ENCODE results near the gene CDC42BPA.
"Not testable (repeated sequence)": the region's sequence is repeated elsewhere in the genome, so short reads cannot be mapped to it uniquely, and the experiment has no call there.

Gene CDC42BPA

DNA sequence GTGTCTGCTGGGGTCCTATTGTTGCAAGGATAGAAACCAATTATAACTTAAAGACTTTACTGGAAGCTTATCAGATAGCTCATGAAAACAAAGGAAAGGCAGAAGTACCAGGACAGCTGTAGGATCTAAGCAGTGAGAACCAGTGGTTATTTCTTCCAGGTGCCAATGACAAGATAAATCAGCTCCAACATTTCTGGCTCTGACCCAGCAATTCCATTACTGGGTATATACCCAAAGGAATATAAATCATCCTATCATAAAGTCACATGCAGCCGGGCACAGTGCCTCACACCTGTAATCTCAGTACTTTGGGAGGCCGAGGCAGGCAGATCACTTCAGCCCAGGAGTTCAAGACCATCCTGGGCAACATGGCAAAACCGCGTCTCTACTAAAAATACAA, 17.8 kb upstream of the CDC42BPA start:
- not testable (repeated sequence) for DNase-seq

DNA sequence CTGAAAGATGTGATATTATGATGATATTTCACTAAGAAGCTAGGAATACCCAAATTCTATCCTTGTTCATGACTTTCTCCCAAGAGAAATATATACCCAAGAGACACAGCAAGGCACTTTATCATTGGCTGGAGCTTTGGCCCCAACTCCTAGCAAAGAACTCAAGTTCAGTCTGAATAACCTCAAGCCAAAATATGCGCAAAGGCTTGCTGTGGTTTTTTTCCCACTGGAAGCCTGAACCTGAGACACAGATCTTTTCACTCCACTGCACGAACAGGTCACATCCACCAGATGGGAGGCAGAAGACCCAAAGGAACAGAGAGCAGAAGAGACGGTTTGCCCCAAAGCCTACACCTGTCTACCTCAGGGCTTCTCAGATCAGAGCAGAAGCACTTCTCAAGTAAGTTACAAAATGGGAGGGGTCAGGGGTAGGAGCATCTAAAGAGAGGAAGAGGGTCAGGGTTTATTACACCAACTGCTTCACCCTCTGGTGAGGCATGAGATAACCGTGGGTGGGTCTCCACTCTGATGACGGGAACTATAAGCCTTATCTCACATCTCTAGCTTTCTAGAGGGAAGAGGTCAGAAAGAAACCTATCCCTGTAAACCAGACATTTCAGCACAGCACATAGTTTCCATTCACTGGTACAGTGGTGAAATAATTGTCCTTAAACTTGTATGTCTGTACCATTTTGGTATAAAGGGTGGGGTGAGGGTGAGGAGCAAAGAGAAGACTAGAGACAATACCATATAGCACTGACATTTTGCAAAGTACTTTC, 17.1 kb upstream of the CDC42BPA start:
- no peak for DNase-seq

DNA sequence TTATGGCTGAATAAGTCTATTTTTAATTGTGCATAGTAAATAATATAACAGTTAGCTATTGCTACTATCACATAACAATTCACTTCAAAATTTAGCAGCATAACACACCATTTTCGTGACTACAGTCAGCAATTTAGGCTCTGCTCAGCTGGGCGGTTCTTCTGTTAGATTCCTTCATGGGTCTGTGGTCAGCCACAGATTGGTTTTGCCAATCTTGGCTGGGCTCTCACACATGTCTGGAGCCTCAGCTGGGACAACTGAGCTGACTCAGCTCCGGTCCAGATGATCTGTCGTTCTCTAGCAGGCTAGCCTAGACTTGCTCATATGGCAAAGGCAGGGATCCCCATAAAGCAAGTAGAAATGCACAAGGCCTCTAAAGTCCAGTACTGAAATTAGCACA, 15.1 kb upstream of the CDC42BPA start:
- no peak for DNase-seq

DNA sequence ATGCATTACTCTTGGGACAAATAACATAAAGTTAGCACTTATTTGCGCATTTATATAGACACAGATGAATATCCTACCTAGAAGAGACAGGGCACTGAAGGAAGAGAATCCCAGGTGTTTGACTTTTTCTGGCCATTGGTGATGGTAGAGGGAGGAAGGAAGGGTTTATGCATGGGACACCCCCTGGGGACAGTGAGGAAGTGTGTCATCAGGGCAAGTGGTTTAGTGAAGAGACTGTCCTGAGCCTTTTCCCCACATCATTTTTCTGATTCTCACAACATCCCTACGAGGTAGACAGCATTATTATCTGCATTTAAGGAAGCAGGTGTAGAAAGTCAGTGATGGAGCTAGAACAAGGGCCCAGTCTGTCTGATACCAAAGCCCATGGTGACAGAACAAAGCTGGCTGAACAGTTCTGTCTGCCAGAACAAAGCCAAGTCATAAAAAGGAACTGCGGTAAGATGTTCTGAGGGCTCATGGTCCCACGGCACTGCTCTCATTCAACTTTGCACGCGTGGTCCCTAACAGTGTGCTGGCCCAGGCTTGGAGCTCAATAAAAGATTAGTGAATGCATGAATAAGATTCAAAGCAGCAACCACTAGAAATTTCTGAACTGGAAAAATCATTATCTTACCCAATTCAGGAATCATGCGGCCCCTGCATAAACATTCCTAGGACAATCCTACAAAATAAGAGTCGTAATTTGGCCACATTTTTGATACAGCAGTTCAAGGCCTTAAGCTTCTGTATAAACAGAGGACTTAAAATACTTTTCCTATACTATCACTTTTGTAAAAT, 12.2 kb upstream of the CDC42BPA start:
- DNase-seq, result no peak

DNA sequence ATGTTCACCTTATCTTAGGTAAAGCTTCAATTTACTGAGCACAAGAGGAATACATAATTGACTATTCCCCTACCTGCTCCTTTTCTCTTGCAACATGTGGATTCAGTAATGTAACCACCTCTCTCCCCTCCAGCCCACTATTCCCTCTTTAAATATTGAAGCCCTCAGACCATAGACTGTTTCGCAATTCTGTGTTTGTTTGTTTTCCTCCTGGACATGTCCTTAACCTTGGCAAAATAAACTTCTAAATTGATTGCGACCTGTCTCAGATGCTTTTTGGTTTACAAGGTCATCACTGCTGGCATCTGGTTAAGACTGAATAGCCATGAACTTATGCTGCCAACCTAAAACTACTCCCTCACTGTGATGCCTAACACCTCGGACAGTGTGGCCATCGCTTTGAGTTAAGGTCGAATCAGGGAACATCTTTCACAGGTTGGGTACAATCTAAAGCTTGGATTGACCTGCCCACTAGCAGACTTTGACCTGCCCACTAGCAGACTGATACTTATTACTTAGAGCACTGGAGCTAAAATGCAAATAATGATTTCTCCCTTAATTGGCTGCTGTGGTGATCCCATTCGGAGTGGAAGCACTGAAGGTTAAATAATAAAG, 10.2 kb upstream of the CDC42BPA start:
- no peak for DNase-seq

DNA sequence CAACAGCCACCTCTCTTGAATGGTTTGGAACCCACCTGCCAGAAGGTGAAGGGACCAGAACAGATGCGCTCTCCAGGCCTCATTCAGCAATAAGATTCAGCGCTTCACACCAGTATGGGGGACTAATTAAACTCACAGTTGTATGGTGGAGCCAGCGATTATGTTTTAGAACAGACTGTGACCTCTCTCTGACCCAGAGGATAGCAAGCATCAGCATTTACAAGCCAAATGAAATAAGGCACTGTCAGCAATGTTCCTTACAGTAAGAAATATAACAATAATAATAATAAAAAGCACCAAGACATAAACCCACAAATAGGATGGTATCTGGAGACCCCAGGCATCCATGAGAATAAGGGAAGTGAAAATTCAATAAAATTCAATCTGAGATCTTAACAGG, 6.9 kb upstream of the CDC42BPA start:
- DNase-seq, result no peak

DNA sequence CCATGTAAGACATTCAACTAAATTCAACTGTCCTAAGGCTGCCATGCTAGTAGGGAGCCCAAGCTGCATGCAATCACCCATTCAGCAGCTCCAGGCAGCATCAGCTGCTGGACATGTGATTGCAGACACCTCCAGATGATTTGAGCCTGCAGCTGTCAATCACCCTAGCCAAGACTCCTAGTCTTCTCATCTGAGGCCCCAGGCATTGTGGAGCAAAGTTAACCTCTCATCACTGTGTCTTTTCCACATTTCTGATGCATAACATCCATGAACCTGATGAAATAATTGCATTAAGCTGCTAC, 5.6 kb upstream of the CDC42BPA start:
- no peak for DNase-seq

DNA sequence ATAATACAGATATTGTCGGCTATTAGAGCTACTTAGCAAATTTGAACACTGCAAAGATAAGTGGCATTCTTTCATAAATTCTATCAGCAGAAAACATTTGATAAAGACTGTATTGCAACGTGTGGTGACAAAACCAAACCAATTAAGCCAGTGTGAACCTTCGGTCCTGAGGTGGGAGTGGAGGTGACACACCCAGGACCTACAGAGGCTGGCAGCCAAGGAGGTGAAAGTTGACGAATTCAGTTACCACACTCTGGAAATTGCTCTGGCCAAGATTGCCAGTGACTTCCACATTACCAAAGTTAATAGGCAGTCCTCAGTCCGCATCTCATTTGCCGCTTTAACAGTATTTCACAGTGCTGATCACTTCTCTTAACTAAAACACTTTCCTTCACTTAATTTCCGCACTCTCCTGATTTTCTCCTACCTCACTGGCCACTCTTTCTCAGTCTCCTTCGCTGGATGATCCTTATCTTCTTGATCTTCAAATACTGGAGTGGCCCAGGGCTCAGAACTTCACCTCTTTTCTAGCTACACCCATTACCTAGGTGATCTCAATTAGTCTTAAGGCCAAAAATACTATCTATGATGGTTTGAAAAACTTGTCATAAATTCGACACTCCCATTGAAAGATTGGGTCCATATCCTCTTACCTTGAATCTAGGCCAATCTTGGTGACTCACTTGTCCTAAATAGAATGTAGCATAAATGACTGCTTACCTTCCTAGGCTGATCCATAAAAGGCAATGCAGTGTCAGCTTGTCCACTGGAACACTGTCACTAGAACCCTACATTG, 5.1 kb upstream of the CDC42BPA start:
- no peak for DNase-seq

DNA sequence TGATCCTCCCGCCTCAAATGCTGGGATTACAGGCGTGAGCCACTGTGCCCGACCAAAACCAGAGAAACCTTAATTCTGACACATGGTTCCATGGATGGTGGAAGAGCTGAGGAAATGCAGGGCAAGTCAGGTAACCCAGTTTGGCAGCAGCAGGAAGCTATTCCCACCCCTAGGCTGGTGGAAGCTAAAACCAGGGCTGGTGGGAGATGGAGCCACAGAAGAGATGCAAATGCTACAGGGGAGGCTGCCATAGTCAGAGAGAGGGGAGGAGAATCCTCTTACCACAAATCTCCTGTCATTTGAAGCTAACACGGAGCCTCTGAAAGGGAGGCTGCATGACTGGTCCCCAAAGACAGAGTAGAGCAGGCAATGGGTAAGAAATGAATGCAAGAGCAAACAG, 4.1 kb upstream of the CDC42BPA start:
- DNase-seq, result no peak

DNA sequence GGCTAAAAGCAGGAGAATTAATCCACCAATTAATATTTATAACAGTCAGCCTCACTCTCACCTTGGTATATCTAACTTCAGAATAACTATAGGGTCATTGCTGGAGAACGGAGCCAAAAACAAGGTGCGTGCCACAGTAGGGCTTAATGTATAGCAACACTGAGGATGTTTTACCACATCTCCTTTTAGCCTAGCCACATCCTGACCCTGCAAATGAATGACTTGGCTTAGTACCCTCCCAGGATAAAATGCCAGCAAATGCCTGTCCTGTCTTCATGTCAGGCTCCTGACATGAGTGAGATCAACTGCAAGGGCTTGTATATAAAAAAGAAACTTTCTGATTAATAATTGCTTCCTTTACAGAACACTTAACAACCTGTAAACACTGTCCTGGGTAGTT, 2.7 kb upstream of the CDC42BPA start:
- DNase-seq, result no peak

DNA sequence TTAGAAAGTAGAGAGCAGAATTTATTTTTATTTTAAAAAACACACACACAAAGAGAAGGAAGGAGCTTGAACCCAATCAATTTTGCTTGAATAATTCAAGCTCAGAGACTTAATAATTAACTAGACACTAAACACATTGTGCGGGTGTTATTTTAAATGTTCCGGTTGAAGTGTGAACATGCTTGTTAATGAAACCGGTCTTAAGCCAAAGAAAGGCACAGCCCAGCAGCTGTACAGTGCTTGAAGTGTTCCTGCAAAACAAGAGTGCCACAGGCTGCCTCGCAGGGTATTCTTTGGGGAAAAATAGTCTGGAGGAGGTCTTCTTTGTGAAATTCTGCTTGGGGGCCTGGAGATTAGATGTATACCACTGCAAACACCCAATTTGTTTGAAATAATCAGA, 2.2 kb upstream of the CDC42BPA start:
- no peak for DNase-seq

DNA sequence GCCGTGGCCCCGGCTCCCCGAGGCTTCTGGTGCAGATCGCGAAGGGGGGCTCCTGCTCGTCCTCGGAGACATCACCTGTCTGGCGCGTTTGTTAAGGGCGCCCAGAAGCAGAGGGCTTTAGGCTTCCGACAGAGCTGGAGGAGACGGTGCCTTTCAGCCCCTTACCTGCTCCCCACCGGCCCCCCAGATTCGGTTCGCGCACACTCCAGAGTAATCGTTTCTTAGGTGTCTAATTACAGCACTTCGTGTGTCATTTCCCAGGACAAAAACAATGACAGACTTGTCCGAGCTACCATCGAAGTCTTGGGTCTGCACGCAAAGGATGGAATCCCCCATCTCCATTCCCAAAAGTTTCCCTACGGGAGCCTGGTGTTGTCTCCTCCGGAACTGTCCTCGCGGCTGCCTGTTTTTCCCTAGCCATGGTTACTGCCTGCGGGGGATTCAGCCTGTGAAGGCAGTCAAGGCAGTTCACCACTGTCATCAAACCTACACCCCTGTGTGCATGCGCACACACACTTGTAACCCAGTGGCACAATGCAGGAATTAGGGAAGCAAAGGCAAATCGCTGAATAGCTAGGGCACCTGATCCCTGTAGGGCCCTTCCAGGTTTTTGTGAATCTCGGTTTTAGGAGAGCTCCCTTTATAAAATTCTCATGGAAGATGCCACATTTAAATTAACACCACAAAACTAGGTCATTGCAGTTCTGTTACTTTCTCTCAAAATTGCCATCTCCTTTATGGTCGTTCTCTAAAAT, 738 bp upstream of the CDC42BPA start:
- peak in 56 of 58 donors; percentile 24 to 84 (median 59) for DNase-seq

DNA sequence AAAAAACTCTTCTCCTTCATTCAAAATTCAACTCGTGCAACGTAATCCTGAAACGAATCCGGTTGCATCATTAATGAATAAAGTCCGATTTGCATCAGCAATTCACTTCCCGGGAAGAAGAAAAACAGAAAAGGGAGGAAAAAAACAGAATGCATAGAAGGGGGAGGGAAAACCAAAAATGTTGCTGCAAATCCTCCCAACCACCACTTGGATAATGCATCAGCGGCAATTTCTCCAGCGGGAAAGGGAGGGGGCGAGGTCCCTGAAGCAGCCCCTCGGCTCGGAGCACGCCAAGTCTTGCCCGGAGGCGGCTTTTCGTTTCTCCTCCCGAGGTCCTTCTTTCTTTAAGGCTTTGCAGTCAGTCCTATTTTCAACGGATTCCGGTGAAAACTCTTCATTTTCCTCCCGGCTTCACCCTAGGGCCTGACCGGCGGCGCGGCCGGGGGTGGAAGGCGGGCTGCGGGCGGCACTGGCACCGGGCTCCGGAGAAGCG, 723 bp downstream of the CDC42BPA start:
- peak in 50 of 58 donors; percentile 14 to 80 (median 58) for DNase-seq

DNA sequence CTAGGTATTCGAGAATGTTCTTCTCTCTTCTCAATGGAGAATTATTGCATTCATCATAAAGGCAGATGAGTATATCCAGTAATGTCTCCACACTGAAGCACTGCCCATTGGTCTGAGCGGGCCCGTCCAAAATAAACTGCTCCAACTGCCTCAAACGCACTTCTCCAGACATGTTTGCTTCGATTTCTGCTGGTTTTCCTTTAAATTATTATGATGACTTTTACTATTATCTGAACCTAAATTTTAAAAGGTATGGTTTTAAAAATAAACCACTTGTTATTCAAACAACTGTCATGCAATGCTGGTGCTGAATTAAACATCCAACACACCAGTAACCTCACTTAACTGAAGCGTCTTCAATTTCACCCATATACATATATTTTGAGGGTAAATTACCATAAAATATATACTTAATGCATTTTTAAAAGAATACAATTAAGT, 1.3 kb downstream of the CDC42BPA start:
- peak in 4 of 58 donors; percentile 2 to 16 (median 6) for DNase-seq

DNA sequence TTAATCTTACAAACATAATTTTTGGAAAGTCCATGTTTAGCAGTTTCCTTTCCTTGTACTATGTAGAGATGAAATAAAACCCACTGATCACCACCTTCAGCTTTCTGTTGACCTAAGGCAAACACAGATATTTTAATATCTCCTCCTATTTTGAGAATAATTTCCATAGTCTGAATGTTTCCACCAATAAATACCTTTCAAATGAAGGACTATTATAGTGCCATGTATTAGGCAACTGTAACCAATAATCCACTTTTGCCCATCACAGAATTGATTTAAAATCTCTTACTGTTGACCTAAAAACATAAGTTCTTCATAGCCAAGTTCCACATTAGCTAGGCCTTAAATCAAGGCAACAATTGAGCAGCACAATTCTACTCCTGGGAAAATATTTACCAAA, 1.8 kb downstream of the CDC42BPA start:
- DNase-seq, result no peak

DNA sequence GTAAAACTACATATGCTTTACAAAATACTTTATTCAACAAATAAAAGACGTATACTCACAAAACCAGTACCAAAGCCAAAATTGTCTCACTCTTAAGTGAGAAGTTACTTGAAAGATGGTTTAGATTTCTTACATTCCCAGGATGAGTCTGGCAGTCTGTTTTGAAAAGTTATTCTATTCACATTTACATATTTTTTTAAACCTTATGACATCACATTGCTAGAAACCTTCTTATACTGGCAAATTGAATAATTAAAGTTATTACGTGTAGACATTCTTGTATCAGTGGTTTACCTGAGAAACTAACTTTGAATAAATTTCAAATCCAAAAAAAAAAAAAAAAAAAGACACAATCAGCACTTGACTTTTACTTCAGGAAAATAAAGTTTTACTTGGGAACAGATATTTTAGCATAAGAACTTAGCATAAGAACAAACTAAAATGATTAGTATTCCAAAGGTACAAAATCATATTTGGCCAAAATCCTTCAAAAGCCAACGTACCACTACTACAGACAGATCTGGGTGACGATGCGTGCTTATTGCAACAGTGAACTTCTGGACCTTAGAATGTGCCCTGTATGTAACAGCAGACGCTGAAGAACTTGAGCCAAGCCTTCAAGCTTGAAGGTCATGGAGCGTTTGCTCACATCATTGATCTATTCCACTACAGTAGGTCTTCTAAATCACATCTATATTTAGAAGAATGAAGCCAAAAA, 2.5 kb downstream of the CDC42BPA start:
- peak in 4 of 58 donors; percentile 4 to 24 (median 16) for DNase-seq

DNA sequence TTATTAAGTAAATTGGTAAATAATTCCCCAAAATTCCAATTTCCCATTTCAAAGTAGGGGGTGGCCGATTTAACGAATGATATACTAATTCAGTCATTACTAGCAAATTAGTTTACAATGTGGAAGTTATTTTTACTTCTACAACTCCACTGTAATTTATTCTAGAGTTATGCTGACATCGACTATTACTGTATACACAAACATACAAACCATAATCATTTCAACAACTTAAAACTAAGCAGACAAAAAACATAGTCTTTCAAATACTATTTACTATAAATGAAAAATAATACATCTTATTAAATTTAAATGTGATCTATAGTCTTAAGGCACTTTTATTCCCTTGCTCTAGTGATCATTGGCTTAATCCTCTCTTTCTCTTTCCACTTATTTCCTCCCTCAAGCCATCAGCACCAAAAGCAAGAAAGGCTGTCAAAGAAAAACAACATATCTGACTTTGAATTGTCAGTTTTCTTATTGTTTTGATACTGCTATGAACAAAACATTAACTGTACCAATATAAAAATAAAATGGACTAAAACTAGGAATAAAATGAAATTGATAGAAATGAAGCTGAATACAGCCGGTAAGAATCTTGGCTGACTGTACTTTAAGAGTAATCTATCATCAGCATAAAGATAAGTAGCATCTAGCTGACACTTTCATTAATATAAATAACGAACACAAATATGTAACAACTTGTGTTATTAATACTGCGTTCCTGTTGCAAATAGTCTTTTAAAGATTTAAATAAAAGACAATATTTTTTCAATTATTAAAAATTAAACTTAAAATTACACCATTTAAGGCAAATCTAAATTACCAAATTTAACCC, 4.1 kb downstream of the CDC42BPA start:
- no peak for DNase-seq

DNA sequence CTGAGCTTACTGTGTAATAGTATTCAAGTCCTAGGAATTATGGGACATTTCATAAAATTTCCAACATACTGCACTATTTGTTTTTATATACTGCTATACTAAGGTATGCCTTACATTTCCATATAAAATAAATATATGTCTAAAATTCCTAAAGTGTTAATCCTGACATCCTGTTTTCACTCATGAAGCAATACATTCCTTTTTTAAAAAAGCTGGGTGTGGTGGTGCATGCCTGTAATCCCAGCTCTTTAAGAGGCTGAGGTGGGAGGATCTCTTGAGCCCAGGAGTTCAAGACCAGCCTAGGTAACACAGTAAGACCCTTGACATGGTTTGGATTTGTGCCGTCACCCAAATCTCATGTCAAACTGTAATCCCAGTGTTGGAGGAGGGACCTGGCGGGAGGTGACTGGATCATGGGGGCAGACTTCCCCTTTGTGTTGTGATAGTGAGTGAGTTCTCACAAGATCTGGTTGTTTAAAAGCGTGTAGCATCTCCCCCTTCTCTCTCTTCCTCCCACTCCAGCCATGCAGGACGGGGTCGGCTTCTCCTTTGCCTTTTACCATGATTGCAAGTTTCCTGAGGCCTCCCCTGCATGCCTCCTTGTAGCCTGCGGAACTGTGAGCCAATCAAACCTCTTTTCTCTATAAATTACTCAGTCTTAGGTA, 5.8 kb downstream of the CDC42BPA start:
- DNase-seq, result no peak
